Panc1 (cell line): ENCODE data around the gene SCN3B. TPM values are rescaled to one million over a fixed set of nuclear protein-coding genes. Genes with fewer than 3 reads are reported as not detected.

ENCODE experiments used
- ATAC-seq: fragments of 200-7000 bp; cut with Tn5 transposase; 2 replicates; pipeline ENCODE4 v1.9.1; 2020; ENCODE audit warnings: mild to moderate bottlenecking, moderate library complexity
- BruUV-seq: library from RNA; stranded (reverse); fragments of 400-500 nt; replicated peaks from 2 replicates; lab custom pipeline; 2021; lab: Mats Ljungman, UMichigan
- CTCF ChIA-PET: fragments of 300-600 bp; sonication (Branson Sonifier 250); formaldehyde crosslinking; loops from one replicate; lab custom pipeline; 2022; ENCODE audit warnings: antibody characterized with exemption; lab: Charles Lee
- POLR2A ChIA-PET: fragments of 300-600 bp; sonication (Branson Sonifier 250); formaldehyde crosslinking; loops from one replicate; lab custom pipeline; 2022; ENCODE audit warnings: antibody characterized with exemption; lab: Charles Lee
- DNase-seq: peaks from one replicate; pipeline ENCODE4 v3.0.0-alpha.2; 2010; ENCODE audit warnings: low read depth, low spot score
- H3K27ac ChIP-seq: 2 replicates; pipeline ENCODE4 v1.5.1; 2011; ENCODE audit warnings: mild to moderate bottlenecking, low read length, inconsistent platforms
- H3K27me3 ChIP-seq: fragments of 200-500 bp; sonication (Bioruptor generic); 2 replicates; pipeline ENCODE4 v1.6.0; 2014; ENCODE audit warnings: low read length, inconsistent platforms; ENCODE audit not compliant: control insufficient read depth, insufficient read depth
- H3K36me3 ChIP-seq: fragments of 200-500 bp; sonication (Bioruptor generic); 2 replicates; pipeline ENCODE4 v1.5.1; 2014; ENCODE audit warnings: inconsistent platforms, mild to moderate bottlenecking, low read length, moderate library complexity; ENCODE audit not compliant: control insufficient read depth, insufficient read depth
- H3K4me1 ChIP-seq: 2 replicates; pipeline ENCODE4 v1.5.1; 2011; ENCODE audit warnings: inconsistent platforms, mild to moderate bottlenecking, low read length, moderate library complexity; ENCODE audit not compliant: control insufficient read depth, insufficient read depth
- H3K4me3 ChIP-seq, 2 experiments: 2 replicates each; pipeline ENCODE4 v1.5.1; 2011 to 2012; ENCODE audit warnings: low read depth in 2 of 2, low read length in 2 of 2, mild to moderate bottlenecking in 2 of 2, inconsistent platforms in 1 of 2, moderate library complexity in 1 of 2
- H3K9me3 ChIP-seq: fragments of 200-500 bp; sonication (Bioruptor generic); 2 replicates; pipeline ENCODE4 v1.5.1; 2014; ENCODE audit warnings: low read depth, mild to moderate bottlenecking, inconsistent platforms, low read length, moderate library complexity; ENCODE audit not compliant: control insufficient read depth, insufficient read depth
- POLR2AphosphoS5 ChIP-seq: IDR thresholded peaks from 2 replicates; pipeline ENCODE4 v1.6.1; 2012; ENCODE audit warnings: mild to moderate bottlenecking, low read depth, low read length, moderate library complexity
- SIN3A ChIP-seq: IDR thresholded peaks from 2 replicates; pipeline ENCODE4 v1.6.1; 2012; ENCODE audit warnings: low read depth, mild to moderate bottlenecking, low read length, moderate library complexity, borderline replicate concordance; ENCODE audit not compliant: insufficient read depth
- TCF7L2 ChIP-seq: IDR thresholded peaks from 2 replicates; pipeline ENCODE4 v1.6.1; 2011; ENCODE audit warnings: mild to moderate bottlenecking, low read depth, low read length, inconsistent platforms
- in situ Hi-C: cut with HindIII; loops from 2 replicates; pipeline ENCODE4 v1.10.0; 2016; ENCODE audit warnings: low sequenced_read_pairs, low pct_unique_long_range_greater_than_20kb
- intact Hi-C: fragments of 100-400 bp; cut with micrococcal nuclease; formaldehyde crosslinking; loops from one replicate; pipeline ENCODE4 v1.10.0; 2022; ENCODE audit not compliant: unreplicated experiment
- total RNA-seq: library from RNA; stranded (reverse); gene quantifications from one replicate; pipeline ENCODE4 v1.2.1, GENCODE V29; 2021; ENCODE audit not compliant: unreplicated experiment
- TF ChIP-seq, protein P1 (sequence below), 2 experiments: IDR thresholded peaks; 2 replicates each; pipeline ENCODE4 v1.6.1; 2011 to 2012; ENCODE audit warnings: low read depth in 2 of 2, control low read depth in 1 of 2, low read length in 1 of 2, mild to moderate bottlenecking in 1 of 2, moderate library complexity in 1 of 2; ENCODE audit not compliant: insufficient read depth in 1 of 2
- TF ChIP-seq, protein P2 (sequence below): fragments of 450-650 bp; IDR thresholded peaks from 2 replicates; pipeline ENCODE4 v1.5.1; 2017; ENCODE audit warnings: mild to moderate bottlenecking

The SCN3B gene
- total RNA-seq, 1 experiment from 2014 or later, result 0.10 TPM

DNA sequence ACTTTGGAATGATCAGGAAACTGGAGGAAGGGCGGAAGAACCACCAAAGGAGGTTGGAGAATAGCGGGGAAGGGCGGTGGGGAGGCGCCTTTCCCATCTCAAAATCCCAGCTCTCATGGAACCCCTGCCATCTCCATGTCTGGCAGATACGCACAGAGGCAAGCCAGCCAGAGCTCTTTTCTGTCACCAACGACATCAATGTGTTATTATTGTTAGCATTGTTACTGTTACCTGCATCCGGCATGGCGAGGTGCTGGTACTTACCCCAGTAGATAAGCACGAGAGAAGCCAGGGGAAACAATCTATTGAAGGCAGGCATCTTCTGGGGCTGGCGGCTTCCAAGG is 969 bp downstream of the SCN3B start:
- TF ChIP-seq TCF7L2, result no peak
- TF ChIP-seq, protein P1, sequence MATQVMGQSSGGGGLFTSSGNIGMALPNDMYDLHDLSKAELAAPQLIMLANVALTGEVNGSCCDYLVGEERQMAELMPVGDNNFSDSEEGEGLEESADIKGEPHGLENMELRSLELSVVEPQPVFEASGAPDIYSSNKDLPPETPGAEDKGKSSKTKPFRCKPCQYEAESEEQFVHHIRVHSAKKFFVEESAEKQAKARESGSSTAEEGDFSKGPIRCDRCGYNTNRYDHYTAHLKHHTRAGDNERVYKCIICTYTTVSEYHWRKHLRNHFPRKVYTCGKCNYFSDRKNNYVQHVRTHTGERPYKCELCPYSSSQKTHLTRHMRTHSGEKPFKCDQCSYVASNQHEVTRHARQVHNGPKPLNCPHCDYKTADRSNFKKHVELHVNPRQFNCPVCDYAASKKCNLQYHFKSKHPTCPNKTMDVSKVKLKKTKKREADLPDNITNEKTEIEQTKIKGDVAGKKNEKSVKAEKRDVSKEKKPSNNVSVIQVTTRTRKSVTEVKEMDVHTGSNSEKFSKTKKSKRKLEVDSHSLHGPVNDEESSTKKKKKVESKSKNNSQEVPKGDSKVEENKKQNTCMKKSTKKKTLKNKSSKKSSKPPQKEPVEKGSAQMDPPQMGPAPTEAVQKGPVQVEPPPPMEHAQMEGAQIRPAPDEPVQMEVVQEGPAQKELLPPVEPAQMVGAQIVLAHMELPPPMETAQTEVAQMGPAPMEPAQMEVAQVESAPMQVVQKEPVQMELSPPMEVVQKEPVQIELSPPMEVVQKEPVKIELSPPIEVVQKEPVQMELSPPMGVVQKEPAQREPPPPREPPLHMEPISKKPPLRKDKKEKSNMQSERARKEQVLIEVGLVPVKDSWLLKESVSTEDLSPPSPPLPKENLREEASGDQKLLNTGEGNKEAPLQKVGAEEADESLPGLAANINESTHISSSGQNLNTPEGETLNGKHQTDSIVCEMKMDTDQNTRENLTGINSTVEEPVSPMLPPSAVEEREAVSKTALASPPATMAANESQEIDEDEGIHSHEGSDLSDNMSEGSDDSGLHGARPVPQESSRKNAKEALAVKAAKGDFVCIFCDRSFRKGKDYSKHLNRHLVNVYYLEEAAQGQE (IDR thresholded peaks at IDR 0.05; ENCODE audit: insufficient read depth in 1 of 2, low read depth in 2 of 2, low read length in 1 of 2), result no peak
- intact Hi-C loops, result no loop called here
- CTCF ChIA-PET, result no interaction called here
- no TSS peak for BruUV-seq
- Histone ChIP-seq H3K36me3 (no peaks in the 10 kb centered on the region), H3K9me3 (no peaks in the 10 kb centered on the region), H3K4me1 (no peaks in the 10 kb centered on the region; the same call in 1 of the 2 replicates), H3K4me3 (peak overlapping the region; percentile 55 to 69; a peak in 3 of 4 replicates), H3K27me3 (peaks cover 36% of the 10 kb centered on the region), H3K27ac (no peak overlapping the region)
- in situ Hi-C loops, result no loop called here
- ATAC-seq (no peak), DNase-seq (no peak)
- POLR2A ChIA-PET, result no interaction called here

DNA sequence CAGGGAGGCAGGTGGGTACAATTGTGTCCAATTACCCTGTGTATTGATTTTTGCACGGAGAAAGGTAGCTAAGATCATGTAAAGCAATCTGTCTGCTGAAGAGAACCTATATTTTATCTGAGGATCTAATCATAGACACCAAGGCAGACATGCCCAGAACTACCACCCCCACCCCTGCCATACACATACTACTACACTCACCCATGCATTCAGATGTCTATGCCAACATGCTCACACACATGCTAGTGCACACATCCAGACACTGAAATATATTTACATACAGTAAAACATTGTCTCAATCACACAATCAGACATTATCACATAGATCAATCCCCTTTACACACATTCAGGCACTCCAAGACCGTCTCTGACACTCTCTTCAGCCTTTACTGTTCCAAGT is 1.8 kb downstream of the SCN3B start:
- H3K36me3 ChIP-seq, result no peaks in the 10 kb centered on the region
- no peaks in the 10 kb centered on the region; the same call in 1 of the 2 replicates for H3K4me1 ChIP-seq
- H3K27ac ChIP-seq, result no peak overlapping the region
- ChIA-PET CTCF (no interaction called here), POLR2A (no interaction called here)
- TF ChIP-seq, protein P2, sequence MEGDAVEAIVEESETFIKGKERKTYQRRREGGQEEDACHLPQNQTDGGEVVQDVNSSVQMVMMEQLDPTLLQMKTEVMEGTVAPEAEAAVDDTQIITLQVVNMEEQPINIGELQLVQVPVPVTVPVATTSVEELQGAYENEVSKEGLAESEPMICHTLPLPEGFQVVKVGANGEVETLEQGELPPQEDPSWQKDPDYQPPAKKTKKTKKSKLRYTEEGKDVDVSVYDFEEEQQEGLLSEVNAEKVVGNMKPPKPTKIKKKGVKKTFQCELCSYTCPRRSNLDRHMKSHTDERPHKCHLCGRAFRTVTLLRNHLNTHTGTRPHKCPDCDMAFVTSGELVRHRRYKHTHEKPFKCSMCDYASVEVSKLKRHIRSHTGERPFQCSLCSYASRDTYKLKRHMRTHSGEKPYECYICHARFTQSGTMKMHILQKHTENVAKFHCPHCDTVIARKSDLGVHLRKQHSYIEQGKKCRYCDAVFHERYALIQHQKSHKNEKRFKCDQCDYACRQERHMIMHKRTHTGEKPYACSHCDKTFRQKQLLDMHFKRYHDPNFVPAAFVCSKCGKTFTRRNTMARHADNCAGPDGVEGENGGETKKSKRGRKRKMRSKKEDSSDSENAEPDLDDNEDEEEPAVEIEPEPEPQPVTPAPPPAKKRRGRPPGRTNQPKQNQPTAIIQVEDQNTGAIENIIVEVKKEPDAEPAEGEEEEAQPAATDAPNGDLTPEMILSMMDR, result no peak
- TF ChIP-seq TCF7L2 (no peak), POLR2AphosphoS5 (no peak), SIN3A (no peak)
- TF ChIP-seq, protein P1 (IDR thresholded peaks at IDR 0.05; ENCODE audit: insufficient read depth in 1 of 2, low read depth in 2 of 2, low read length in 1 of 2), result no peak
- ATAC-seq (no peak), DNase-seq (no peak)
- in situ Hi-C loops (no loop called here), intact Hi-C loops (no loop called here)
- H3K4me3 ChIP-seq, result no peak overlapping the region
- peaks cover 40% of the 10 kb centered on the region for H3K27me3 ChIP-seq
- no TSS peak for BruUV-seq
- H3K9me3 ChIP-seq, result no peaks in the 10 kb centered on the region
